GM19193 (cell line): ENCODE measurements around the gene SEH1L.

ENCODE experiments used
- POLR2A ChIP-seq: IDR thresholded peaks from 4 replicates; pipeline ENCODE4 v1.6.1; 2011; ENCODE audit not compliant: insufficient read depth, insufficient read length; ENCODE audit errors: extremely low read depth

The SEH1L gene

DNA sequence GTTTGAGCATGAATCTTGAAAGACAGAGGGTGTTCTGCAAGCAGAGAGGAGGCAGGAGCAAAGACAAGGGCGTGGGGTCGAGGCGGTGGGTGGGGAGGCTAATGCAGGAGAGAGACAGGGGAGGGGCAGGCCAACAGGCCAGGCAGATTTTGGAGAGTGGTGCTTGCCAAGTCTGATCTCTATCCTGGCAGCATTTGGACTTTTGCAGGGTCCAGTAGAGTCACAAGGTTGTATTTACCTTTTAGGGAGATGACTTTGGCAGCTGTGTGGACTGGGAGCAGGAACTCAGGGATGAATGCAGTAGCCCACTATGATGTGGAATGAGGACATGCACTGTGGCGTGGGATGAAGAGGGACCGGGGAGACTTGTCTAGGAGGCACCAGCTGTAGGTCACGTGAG lies 27.7 kb downstream of the SEH1L start:
- no peak for TF ChIP-seq POLR2A

- no peak for TF ChIP-seq POLR2A
These were observed 28.5 kb downstream of the SEH1L start for GRCh38 chr18:12976305-12976704.

DNA sequence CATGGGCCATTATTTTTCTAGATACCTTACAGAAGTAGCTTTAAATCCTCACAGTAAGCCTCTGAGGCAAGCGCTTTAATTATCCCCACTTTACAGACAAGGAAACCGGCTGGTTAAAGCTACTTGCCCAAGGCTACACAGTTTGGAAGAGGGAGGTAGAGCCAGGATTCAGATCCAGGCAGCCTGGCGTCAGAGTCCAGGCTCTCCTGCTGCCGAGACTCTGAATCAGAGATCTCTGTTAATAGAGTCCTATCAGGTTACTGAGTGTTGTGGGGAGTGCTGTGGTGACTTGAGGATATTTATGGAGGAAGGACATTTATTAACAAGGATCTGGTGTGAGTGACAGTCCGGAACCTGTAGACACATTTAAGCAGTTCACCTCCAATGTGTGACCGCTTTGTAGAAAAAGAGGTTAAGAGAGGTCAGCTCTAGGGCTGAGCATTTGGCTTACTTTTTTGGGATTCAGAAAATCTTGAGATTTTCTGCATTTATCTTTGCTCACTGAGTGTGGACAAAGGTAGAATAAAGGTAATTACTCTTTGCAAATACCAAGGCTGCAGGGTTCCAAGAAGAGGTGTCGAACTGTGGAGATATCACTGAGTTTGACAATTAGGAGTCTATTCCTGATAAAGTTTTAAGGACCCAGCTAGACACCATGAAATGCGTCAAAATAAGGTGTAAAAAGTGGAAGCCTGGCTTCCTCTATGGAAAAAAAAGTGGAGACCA lies 41.7 kb downstream of the SEH1L start:
- TF ChIP-seq POLR2A = no peak

DNA sequence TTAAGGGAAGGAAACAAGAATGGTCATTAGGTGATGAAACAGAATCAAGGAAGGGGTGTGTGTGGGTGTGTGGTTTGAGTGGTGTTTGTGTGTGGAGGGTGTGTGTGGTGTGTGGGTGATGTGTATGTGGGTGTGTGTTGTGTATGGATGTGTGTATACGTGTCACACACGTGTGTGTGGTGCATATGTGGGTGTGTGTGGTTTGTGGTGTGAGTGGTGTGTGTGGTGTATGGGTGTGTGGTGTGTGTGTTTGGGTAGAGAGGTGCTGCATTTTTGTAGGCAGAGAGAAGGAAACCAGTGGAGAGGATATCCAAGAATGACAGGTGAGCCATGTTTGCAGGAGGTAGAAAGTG lies 42.3 kb downstream of the SEH1L start:
- no peak for TF ChIP-seq POLR2A

DNA sequence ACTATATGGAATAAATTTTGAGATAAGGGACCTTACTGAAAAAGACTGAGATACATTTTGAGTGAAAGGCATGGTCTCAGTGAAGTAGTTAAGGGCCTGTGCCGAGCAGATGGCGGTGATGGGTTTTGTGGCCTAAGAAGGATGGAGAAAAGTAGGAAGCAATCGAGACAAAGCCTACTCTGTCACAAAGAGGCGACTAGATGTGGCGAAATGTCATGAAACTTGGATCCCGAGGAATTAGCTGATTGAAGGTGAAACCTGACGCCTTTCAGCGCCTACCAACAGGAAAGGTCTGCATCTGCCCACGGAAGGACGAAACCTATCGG lies 42.8 kb downstream of the SEH1L start:
- TF ChIP-seq POLR2A = no peak

GRCh38 chr18:12990967-12991820 lies 43.4 kb downstream of the SEH1L start, which contains the start of gene CEP192:
Gene CEP192, plus strand, starts transcription at chr18:12991362. Its CDS starts 8,063 bp downstream, at chr18:12999425.
- TF ChIP-seq POLR2A = peak; percentile 93

- no peak for TF ChIP-seq POLR2A
These were observed 44.0 kb downstream of the SEH1L start for GRCh38 chr18:12991821-12992179.

DNA sequence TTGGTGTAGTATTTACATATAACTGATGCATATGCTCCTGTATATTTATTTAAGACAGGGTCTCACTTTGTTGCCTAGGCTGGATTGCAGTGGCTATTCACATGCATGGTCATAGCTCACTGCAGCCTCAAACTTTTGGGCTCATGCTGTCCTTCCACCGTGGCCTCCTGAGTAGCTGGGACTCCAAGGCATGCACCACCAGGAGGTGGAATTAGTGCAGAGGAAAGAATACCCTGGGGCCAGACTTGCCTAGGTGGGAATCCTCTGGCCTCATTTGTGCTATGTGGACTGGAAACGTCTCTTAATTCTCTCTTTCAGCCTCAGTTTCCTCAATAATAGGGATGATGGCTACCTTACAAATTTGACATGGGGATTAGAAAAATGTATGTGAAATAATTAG lies 45.6 kb downstream of the SEH1L start:
- TF ChIP-seq POLR2A = no peak

DNA sequence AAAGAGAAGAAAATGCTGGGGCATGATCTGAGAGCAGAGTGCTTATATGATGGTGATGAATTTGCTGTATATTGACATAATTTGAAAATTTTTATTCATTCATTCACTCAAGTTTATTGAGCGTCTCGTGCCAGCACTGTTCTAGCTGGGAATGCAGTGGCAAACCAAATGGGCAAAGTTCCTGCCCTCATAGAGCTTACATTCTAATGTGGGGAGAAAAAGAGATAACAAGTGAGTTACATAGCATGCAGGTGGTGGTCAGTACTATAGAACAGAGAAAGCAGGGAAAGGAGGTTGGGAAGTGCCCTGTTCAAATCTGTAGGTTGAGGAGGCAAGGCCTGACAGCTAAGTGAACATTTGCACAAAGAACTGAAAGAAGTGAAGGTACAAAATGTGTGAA lies 47.6 kb downstream of the SEH1L start:
- TF ChIP-seq POLR2A = no peak

DNA sequence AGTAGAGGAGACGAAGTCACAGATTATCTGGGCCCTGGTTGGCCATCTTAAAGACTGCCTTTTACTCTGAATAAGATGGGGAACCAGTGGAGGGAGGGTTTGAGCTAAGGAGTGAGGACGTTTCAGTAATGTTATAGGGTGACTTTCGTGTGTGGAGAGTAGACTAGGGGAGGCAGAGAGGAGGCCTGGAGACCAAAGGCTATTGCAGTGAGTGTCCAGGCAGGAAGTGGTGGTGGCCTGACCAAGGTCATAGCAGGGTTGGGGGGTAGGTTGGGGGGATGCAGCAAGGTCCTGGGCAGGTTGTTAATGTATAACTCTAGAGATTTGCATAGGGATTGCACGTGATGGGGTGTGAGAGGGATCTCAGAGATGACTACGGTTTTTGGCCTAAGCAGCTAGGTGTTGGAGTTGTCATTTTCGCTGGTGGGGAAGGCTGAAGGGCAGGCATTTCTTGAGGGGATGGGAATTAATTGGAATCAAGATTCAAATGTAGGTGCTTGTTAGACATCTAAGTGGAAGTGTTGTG lies 48.2 kb downstream of the SEH1L start:
- no peak for TF ChIP-seq POLR2A

DNA sequence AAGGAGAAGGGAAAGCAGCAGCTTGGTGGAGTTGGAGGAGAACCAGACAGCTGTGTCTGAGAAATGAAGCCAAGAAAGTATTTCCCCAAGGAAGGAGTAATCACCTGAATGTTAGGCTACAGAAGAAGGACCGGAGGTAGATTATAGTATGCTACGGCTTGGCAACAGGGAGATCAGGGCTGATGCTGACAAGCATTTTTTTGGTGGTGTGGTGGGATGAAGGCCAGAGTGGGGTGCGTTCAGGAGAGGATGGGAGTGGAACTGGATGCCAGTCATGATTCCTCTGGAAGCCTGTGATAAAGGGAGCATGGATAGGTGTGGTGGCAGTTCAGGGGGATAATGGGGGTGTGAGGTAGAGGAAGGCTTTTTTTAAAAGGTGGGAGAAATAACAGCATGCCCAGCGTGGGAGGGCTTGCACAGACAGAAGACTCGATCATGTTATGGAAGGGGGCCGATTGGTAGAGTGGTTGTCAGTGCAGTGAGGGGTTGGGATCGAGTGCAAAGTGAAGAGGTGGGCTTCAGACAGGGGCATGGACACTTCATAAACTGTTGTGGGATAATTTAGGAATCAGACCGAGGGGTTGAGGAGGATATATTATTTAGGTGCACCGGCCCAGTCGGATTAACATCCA lies 49.0 kb downstream of the SEH1L start:
- no peak for TF ChIP-seq POLR2A

GRCh38 chr18:12998332-12999060 lies 50.7 kb downstream of the SEH1L start:
- TF ChIP-seq POLR2A = no peak

- no peak for TF ChIP-seq POLR2A
These were observed 55.7 kb downstream of the SEH1L start for GRCh38 chr18:13003466-13003896.

DNA sequence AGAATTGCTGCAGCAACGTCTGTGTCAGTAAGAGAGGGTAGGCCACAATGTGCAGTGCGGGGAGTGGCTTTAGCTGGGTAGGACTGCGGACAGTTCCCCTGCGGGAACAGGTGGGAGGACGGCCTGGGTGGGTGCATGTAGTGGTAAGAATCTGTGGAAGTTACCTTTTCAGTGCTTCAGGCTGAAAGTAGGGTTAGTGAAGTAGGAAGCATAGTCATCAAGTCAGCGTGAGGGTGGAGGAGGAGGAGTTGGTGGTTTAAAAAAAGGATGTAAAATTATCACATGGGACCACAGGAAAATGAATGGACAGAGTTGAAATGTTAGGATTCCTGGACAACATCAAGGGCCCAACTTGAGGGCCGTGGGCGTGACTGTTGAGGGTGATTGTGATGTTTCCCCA lies 56.6 kb downstream of the SEH1L start:
- no peak for TF ChIP-seq POLR2A

DNA sequence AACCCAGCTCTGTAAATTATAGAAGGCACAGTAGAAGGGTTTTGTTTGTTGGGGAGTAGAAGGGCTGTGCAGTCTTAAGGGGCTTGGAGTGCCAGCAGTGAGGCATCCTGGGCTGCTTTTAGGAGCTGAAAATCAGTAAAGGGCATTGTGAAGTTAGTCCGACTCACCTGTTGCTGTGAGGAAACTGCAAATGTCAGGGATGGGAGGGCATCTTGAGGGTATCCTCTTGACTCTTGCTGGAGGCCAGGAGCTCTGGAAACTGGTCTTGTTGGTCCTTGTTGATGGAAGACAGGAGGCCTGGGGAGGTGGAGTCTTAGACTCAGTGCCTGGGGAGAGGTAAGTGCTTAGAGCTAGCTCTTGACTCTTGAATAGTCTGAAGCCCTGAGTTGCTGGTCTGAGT lies 57.5 kb downstream of the SEH1L start:
- TF ChIP-seq POLR2A = no peak
